Upper lobe of left lung (tissue), 4 donors: ENCODE data around the gene TCN2.

Experiments
- EP300 ChIP-seq, 4 donors: sonication (generic); formaldehyde crosslinking; IDR thresholded peaks; one replicate each; pipeline ENCODE4 v1.5.1; 2017; ENCODE audit warnings: antibody characterized with exemption in 4 of 4, control low read depth in 2 of 4
- POLR2A ChIP-seq, 4 donors: fragments of 450-650 bp; IDR thresholded peaks; one replicate each; pipeline ENCODE4 v1.5.1; 2016 to 2017; ENCODE audit warnings: antibody characterized with exemption in 4 of 4, mild to moderate bottlenecking in 2 of 4
- POLR2AphosphoS5 ChIP-seq, 2 donors: sonication (generic); formaldehyde crosslinking; IDR thresholded peaks; one replicate each; pipeline ENCODE4 v1.5.1; 2017; ENCODE audit warnings: antibody characterized with exemption in 2 of 2
- TF ChIP-seq, protein P1 (sequence below), 6 experiments: fragments of 450-650 bp in 4 of 6; fragments of 200-600 bp in 2 of 6; sonication (generic) in 2 of 6; IDR thresholded peaks; one replicate each; pipeline ENCODE4 v1.5.1; 2016 to 2019; ENCODE audit warnings: antibody characterized with exemption in 6 of 6

DNA sequence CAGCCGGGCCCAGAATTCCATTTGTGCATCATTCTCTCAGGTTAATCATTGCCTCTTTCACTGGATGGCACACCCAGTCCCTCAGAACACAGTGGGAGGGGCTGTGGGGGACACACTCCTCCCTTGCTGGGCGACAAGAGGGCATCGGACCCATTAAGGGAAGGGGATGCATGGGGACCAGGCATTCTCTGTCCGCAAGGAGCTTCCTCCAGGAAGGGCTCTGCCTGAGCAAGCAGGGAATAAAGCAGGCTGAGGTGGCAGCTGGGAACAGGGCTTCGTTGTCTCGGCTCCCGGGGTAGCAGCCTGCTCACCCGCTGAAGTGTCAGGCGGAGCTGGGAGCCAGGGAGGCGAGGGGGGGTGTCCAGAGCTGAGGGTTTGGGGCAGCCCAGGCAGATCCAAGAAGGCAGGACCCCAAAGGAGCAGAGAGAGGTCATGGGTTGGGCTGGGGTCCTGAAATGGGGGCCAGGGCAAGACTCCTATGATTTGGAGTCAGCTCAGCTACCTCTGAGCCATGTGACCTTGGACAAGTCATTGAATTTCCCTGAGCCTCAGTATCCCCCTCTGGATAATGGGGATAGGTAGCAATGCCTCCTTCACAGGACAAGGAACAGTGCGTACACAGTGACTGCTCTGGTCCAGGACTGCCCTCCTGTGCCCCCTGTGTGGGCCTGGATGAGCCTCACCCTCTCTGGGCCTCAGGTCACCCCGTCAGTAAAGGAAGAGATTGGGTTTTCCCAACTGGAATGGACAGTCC, 34.0 kb upstream of the TCN2 start:
- TF ChIP-seq, protein P1, sequence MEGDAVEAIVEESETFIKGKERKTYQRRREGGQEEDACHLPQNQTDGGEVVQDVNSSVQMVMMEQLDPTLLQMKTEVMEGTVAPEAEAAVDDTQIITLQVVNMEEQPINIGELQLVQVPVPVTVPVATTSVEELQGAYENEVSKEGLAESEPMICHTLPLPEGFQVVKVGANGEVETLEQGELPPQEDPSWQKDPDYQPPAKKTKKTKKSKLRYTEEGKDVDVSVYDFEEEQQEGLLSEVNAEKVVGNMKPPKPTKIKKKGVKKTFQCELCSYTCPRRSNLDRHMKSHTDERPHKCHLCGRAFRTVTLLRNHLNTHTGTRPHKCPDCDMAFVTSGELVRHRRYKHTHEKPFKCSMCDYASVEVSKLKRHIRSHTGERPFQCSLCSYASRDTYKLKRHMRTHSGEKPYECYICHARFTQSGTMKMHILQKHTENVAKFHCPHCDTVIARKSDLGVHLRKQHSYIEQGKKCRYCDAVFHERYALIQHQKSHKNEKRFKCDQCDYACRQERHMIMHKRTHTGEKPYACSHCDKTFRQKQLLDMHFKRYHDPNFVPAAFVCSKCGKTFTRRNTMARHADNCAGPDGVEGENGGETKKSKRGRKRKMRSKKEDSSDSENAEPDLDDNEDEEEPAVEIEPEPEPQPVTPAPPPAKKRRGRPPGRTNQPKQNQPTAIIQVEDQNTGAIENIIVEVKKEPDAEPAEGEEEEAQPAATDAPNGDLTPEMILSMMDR (IDR thresholded peaks at IDR 0.05) = no peak
- TF ChIP-seq POLR2AphosphoS5 (IDR thresholded peaks at IDR 0.05) = no peak
- no peak for TF ChIP-seq POLR2A (IDR thresholded peaks at IDR 0.05)
- TF ChIP-seq EP300 (IDR thresholded peaks at IDR 0.05) = no peak
